CD4-positive, alpha-beta T cell treated with Interleukin-17A for 4 hours (primary cell): Measurements from ENCODE around the gene DNAJB7.
A peak's percentile ranks its signal among the peaks of the same experiment; 100 is the strongest.
"Not testable (repeated sequence)": the region's sequence is repeated elsewhere in the genome, so short reads cannot be mapped to it uniquely, and the experiment has no call there.

Experiments used
- DNase-seq: peaks from one replicate; pipeline ENCODE4 v3.0.0-alpha.2; 2020; ENCODE audit warnings: mixed read lengths

Gene DNAJB7

GRCh38 chr22:40862013-40862412 lies at the start of gene DNAJB7:
TSS of gene DNAJB7 (minus strand) at chr22:40862113. CDS start at chr22:40861994, 119 bp downstream.
- no peak for DNase-seq

GRCh38 chr22:40908895-40909294 lies 47.0 kb upstream of the DNAJB7 start:
- DNase-seq, result no peak

GRCh38 chr22:40904101-40904500 lies 42.2 kb upstream of the DNAJB7 start:
- no peak for DNase-seq

GRCh38 chr22:40898850-40899357 lies 37.0 kb upstream of the DNAJB7 start:
- DNase-seq, result no peak

- no peak for DNase-seq
Measured at GRCh38 chr22:40894417-40894816, 32.5 kb upstream of the DNAJB7 start.

GRCh38 chr22:40890881-40891280 lies 29.0 kb upstream of the DNAJB7 start:
- DNase-seq, result no peak

GRCh38 chr22:40889116-40889515 lies 27.2 kb upstream of the DNAJB7 start:
- DNase-seq, result no peak

- DNase-seq, result no peak
Measured at GRCh38 chr22:40878922-40879321, 17.0 kb upstream of the DNAJB7 start.

GRCh38 chr22:40877488-40877887 lies 15.6 kb upstream of the DNAJB7 start:
- DNase-seq, result no peak

GRCh38 chr22:40876907-40877306 lies 15.0 kb upstream of the DNAJB7 start:
- no peak for DNase-seq

- no peak for DNase-seq
Measured at GRCh38 chr22:40875111-40875510, 13.2 kb upstream of the DNAJB7 start.

- DNase-seq, result no peak
Measured at GRCh38 chr22:40874016-40874415, 12.1 kb upstream of the DNAJB7 start.

- not testable (repeated sequence) for DNase-seq
Measured at GRCh38 chr22:40868379-40868778, 6.5 kb upstream of the DNAJB7 start.

GRCh38 chr22:40867109-40867508 lies 5.2 kb upstream of the DNAJB7 start:
- no peak for DNase-seq

- DNase-seq, result no peak
Measured at GRCh38 chr22:40862537-40862936, 624 bp upstream of the DNAJB7 start.

- no peak for DNase-seq
Measured at GRCh38 chr22:40857309-40857855, 4.5 kb downstream of the DNAJB7 start.

GRCh38 chr22:40856513-40857308 lies 5.2 kb downstream of the DNAJB7 start, which contains the start of the genes ST13 and XPNPEP3:
TSS of gene ST13 (minus strand) at chr22:40856639. CDS start at chr22:40856540, 99 bp downstream.
TSS of gene XPNPEP3 (plus strand) at chr22:40857148. CDS start at chr22:40857182, 34 bp downstream.
- peak; percentile 97 for DNase-seq

- DNase-seq, result peak; percentile 23
Measured at GRCh38 chr22:40855979-40856512, 5.9 kb downstream of the DNAJB7 start.

- no peak for DNase-seq
Measured at GRCh38 chr22:40855071-40855978, 6.6 kb downstream of the DNAJB7 start.

GRCh38 chr22:40853961-40854360 lies 8.0 kb downstream of the DNAJB7 start:
- DNase-seq, result no peak

GRCh38 chr22:40853333-40853732 lies 8.6 kb downstream of the DNAJB7 start:
- no peak for DNase-seq

- DNase-seq, result not testable (repeated sequence)
Measured at GRCh38 chr22:40845816-40846215, 16.1 kb downstream of the DNAJB7 start.

- no peak for DNase-seq
Measured at GRCh38 chr22:40844951-40845350, 17.0 kb downstream of the DNAJB7 start.
